ENCODE measurements around the gene CTRB2.
"Not testable (repeated sequence)": the region's sequence is repeated elsewhere in the genome, so short reads cannot be mapped to it uniquely, and the experiment has no call there.

The CTRB2 gene

GRCh38 chr16:75206749-75207451 is at the start of gene CTRB2:
TSS of gene CTRB2 (minus strand) at chr16:75207161. CDS start at chr16:75207141, 20 bp downstream.
- DNase-seq: no peak

DNA sequence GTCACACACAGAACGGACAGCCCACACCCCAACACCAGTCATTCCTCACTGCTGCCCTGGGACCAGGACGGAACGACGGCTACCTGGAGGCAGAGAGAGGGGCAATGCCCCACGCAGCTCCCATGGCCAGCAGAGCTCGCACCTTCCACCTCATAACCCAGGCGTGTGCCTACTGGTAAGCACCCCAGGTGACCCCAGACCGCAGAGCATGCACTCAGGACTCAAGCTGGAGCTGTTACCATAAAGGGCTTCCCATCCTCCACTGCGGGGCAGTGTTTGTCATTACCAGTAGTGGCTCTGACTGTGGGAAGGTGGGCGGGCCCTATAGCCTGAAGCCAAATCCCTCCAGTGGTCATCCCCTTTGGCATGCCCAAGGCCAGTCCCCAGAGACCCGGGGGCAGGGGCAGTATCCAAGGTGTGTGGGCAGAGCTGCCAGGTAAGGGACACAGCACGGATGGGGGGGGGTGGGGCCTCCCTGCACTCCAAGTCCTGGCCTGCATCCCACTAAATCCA is 49.2 kb upstream of the CTRB2 start:
- no peak for DNase-seq

DNA sequence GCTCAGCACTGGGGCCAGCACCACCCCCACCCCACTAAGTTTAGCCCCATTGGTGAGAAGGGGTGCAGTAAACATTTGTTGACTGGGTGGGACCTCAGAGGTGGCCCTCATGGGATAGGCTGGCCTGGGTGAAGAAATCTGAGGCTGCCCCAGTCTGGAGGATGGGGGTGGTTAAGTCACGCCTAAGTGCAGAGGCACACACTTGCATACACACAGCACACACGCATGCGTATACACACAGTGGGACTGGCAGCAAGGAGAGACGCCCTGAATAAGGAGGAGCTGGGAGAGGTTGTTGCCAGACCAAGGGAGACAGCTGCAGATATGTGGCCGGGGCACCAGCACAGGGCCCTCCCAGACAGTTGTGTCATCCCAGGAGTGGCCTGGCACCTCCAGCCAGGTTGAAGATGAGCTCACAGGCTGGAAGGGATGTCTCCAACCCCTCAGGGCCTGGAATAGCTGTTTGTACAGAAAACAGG is 47.4 kb upstream of the CTRB2 start:
- DNase-seq: no peak

DNA sequence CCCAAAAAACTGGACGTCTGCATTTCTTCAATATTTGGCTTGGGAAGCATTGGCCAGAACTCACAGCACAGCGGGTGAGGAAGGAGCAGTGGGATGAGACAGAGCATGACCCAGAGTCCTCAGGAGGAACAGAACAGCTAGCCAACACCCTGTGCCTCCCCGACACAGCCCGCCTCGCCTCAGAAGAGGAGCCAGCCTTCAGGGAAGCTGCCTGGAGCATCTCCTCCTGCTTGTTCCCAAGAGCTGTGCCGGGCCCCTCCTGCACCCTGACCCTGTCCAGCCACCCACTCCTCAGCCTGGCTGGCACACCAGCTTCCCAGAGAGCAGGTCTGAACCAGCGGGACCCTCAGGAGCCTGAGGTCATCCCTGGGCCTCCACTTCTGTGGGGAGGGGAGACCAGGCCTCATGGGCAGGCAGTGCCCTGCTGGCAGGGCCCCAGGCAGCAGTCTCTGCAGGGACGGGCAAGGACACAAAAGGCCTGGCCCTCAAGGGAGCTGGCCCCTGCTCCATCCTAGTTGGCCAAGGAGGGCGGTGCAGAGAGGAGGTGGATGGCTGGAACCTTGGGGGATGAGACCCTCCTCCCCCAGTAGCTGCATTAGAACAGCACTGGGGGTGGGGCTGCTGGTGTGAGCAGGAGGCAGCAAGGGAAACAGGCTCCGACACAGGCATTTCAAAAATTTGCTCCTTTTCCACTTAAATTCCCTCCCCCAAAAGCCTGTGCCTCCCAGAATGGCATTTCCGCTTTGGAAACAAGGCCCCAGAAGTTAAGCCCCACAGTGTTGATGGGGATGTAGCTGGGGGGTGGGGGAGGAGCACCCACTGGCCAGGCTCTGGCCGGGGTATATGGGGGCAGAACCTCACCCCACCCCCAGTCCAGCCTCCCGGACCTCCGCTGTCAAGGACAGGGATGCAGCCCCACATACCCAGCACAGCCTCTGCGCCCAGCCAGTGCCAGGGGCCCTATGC is 46.3 kb upstream of the CTRB2 start:
- DNase-seq: no peak

GRCh38 chr16:75252049-75252864 is 45.3 kb upstream of the CTRB2 start:
- no peak for DNase-seq

DNA sequence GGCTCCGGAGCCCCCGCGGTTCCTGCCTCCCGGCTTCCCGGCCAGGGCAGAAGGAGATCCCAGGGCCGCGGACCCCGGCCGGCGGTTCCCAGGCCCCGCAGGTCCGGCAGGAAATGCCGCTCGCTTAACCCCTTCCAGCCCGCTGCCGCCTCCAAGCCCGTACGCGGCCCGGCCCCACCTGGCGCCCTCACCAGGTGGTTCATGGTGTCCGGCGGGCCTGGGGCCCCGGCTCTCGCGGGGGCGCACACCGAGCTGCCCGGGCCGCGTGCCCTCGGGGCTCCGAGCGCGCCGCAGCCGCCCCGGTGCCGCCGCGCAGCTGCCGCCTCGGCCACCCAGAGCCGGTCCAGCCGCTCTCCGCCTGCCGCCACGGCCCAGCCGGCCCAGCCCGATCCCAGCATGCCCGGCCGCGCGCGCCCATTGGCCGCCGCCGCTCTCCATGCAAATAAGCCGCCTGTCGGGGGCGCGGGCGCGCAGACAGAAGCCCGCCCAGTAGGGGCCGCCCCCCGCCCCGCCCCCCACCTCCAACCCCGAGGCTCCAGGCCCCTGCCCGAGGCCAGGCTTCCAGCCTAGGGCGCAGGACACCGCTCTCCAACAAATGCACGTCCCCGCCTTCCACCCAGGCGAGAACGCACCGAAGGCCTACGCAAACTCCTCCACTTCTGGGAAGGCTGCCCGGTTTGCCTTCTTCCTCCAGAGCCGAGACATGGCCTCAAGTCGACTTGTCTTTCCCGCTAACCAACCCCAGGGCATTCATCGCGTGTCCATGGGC is 44.5 kb upstream of the CTRB2 start, which contains the start of gene BCAR1:
TSS of gene BCAR1 (minus strand) at position 345 of the 769 bp plus-strand sequence. CDS start at position 203, 142 bp downstream.
- DNase-seq: peak; percentile 34 to 36

DNA sequence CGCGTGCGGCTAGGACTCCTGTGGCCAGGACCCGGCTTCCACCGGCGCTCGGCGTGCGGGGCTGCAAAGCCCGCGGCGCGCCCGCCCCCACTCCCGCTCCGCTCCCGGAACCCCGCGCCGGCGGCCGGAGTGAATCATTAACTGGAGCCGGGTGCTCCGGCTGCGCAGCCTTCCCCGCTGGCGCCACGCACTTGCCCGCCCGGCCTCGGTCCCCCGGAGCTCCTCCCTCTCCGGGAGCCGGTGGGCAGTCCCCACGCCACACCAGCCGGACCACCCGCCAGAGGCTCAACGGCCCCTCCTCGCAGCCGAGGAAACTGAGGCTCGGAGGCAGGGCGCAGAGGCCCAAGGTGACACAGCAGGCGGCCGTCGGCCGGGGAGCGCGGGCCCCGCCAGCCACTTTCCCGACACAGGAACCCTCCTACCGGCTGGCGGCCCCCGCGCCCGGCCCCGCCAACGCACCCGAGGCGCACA is 43.9 kb upstream of the CTRB2 start:
- peak in 1 of 2 experiments; percentile 24 for DNase-seq

GRCh38 chr16:75250089-75250808 is 43.3 kb upstream of the CTRB2 start:
- no peak for DNase-seq

- DNase-seq: no peak
Observed at GRCh38 chr16:75249441-75249840, 42.5 kb upstream of the CTRB2 start.

DNA sequence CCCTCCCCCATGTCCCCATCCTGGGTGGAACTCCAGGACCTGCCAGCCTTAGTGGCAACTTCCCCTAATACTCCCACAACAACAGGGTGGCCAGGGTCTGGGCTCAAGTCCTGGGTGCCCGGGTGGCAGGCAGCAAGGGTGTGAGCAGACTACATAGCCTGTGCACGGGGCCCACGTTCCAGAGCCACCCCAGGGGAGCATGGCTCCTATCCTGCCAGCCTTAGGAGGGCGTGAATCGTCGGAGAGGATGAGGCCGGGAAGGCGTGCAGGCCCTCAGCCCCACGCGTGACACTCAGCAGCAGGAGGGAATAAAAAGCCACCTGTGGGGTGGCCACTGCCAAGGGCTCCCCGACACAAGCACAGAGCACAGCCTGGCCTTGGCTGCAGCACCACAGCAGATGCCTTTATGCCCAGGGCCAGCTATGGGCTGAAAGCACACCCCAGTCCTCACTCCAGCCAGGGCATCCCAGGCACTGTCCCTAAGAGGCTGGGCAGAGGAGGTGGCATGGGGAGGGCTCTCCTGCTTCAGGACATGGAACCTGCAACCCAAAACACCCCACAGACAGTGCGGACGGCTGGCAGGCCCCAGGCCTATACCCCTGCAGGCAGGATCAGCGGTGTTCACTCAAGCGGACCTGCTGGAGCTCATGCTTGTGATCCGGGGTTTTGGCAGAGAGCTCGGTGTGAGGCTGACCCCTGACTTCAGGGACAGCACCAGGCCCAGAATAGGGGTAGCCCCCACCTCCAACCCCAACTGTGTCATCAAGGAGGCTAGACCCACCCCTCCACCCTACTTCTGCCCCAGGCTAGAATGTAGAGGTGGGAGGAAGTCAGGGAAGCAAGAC is 41.8 kb upstream of the CTRB2 start:
- DNase-seq: no peak

DNA sequence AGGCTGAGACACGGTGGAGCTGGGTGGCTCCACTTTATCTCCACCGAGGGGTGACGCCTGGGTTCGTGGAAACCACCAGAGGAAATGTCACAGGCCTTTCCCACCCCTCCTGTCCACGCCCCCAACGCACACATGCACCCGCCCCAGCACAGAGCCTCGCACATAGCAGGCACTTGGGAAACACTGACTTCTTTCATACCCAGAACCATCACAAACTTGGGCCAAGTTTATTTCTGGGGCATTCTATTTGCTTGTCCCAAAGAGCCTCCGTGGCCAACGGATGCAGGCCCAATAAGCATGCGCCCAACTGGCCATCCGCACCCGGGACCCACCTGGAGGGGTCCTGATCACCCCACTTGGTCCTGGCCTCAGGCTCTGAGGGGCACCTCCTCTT is 41.2 kb upstream of the CTRB2 start:
- DNase-seq: no peak

DNA sequence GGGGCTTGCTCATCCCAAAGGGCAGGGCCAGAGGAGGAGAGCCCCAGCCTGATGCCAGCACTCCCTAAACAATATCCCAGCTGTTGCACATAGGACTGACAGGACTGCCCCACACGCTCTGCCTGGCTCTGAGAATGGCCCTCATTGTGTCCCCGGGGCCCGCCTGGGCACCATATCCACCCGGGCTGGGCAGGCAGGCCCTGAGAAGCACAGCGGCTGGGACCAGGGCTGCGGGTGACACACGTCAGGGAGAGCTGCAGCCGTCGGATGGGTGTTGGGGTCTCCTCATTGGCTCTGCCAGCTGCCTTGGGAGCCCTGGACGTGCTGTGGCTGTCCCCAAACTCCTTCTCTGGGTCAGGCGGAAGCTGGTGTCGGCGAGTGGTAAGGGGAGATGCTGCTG is 40.3 kb upstream of the CTRB2 start:
- no peak for DNase-seq

- no peak for DNase-seq
Observed at GRCh38 chr16:75246504-75247205, 39.7 kb upstream of the CTRB2 start.

- no peak for DNase-seq
Observed at GRCh38 chr16:75244844-75245758, 38.1 kb upstream of the CTRB2 start.

GRCh38 chr16:75244225-75244809 is 37.4 kb upstream of the CTRB2 start:
- no peak for DNase-seq

- DNase-seq: no peak
Observed at GRCh38 chr16:75243667-75244224, 36.8 kb upstream of the CTRB2 start.

DNA sequence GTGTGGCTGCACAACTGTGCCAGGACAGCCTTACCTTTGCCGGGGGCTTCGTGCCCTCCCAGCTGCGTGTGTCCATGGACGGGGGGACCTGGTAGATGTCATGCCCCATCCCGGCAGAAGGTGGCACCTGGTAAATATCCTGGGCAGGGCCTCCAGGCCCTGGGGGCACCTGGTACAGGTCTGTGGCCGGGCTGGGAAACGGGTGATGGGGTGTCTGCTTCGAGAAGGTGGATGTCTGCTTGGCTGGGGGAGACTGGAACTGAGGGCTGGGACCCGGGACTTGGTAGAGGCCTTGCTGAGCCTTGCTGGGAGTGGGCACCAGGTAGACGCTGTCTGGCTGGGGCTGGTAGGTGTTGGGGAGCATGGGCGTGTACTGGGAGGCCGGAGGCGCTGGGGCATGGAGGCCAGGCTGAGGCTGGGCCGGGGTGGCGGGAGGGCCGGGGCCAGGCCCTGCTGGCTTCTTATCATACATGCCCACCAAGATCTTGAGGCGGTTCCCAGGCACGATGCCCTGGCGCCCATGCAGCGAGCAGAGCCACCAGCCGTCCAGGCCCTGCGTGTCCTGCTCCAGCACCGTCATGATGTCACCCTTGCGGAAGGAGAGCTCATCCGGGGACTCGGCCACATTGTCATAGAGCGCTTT is 35.6 kb upstream of the CTRB2 start:
- not testable (repeated sequence) for DNase-seq
